ENCODE results near the gene ZFYVE16.
A peak's percentile ranks its signal among the peaks of the same experiment; 100 is the strongest.

ZFYVE16 gene

GRCh38 chr5:80403782-80404181, 4.1 kb upstream of the ZFYVE16 start:
- TF ChIP-seq CTCF (conservative IDR thresholded peaks at IDR 0.05), result no peak
- no peak overlapping the region for H3K27ac ChIP-seq

- H3K27ac ChIP-seq, result peak overlapping the region; percentile 86
- TF ChIP-seq CTCF (conservative IDR thresholded peaks at IDR 0.05), result no peak
These were observed 707 bp upstream of the ZFYVE16 start for GRCh38 chr5:80406980-80407734.

GRCh38 chr5:80408484-80409366, 861 bp downstream of the ZFYVE16 start:
- H3K27ac ChIP-seq, result peak overlapping the region; percentile 86
- TF ChIP-seq CTCF (conservative IDR thresholded peaks at IDR 0.05), result no peak

GRCh38 chr5:80409367-80409966, 1.6 kb downstream of the ZFYVE16 start:
- H3K27ac ChIP-seq, result peak overlapping the region; percentile 86
- TF ChIP-seq CTCF (conservative IDR thresholded peaks at IDR 0.05), result no peak

- H3K27ac ChIP-seq, result no peak overlapping the region
- no peak for TF ChIP-seq CTCF (conservative IDR thresholded peaks at IDR 0.05)
These were observed 3.8 kb downstream of the ZFYVE16 start for GRCh38 chr5:80411589-80412219.

- no peak overlapping the region for H3K27ac ChIP-seq
These were observed 6.2 kb downstream of the ZFYVE16 start for GRCh38 chr5:80414113-80414512.

More at GRCh38 chr5:80414113-80414512, 6.2 kb downstream of the ZFYVE16 start:
- no peak for TF ChIP-seq CTCF (conservative IDR thresholded peaks at IDR 0.05)

All from VCaP (cell line).